Stimulated activated effector memory CD8-positive, alpha-beta T cell treated with anti-CD3 and anti-CD28 coated beads, Interleukin-12 subunit alpha, Interleukin-12 subunit beta, amount 100 ng/mL, for 72 hours (primary cell): ENCODE results near the gene RUNX1.

Experiments used
- ATAC-seq: fragments of 150-1000 bp; cut with Tn5 transposase; 2 replicates; pipeline ENCODE4 v1.10.0; 2021
- DNase-seq, 2 donors: peaks; one replicate each; pipeline ENCODE4 v3.0.0; 2021 to 2022; ENCODE audit warnings: low spot score in 2 of 2
- H3K27ac Mint-ChIP-seq: one replicate; pipeline ENCODE4 v1.8.0; 2022; ENCODE audit warnings: mild to moderate bottlenecking, mixed read lengths
- H3K36me3 Mint-ChIP-seq: one replicate; pipeline ENCODE4 v1.8.0; 2022; ENCODE audit warnings: mild to moderate bottlenecking, mixed read lengths
- H3K4me1 Mint-ChIP-seq: one replicate; pipeline ENCODE4 v1.8.0; 2022; ENCODE audit warnings: mixed read lengths
- H3K4me3 Mint-ChIP-seq: one replicate; pipeline ENCODE4 v1.8.0; 2022; ENCODE audit warnings: mild to moderate bottlenecking, mixed read lengths
- H3K9me3 Mint-ChIP-seq: one replicate; pipeline ENCODE4 v1.8.0; 2022; ENCODE audit warnings: mixed read lengths

Gene RUNX1

DNA sequence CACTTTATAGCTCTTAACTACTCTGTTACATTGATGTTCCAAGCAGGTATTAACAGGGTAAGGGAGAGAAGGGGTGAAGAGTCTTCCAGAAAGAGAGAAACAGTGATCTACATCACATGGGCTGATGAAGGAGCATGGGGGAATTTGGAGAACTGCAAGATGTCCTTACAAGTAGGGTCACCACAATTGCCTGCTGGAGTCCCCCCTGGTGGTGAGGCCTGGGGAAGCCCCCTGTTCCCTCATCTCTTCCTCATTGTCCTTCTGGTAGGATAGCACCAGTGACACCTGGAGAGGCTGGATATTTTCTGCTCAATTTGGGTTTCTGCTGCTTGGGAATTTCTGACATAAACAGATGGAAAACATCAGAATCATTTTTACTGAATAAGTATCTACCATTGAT, 126.6 kb downstream of the RUNX1 start:
- ATAC-seq (no peak), DNase-seq (no peak)
- H3K4me3 Mint-ChIP-seq = no peak overlapping the region
- H3K4me1 Mint-ChIP-seq = peaks cover 58% of the 10 kb centered on the region
- H3K27ac Mint-ChIP-seq = peak overlapping the region; percentile 40
- H3K9me3 Mint-ChIP-seq = peaks cover 7% of the 10 kb centered on the region
- H3K36me3 Mint-ChIP-seq = peaks cover 6% of the 10 kb centered on the region

DNA sequence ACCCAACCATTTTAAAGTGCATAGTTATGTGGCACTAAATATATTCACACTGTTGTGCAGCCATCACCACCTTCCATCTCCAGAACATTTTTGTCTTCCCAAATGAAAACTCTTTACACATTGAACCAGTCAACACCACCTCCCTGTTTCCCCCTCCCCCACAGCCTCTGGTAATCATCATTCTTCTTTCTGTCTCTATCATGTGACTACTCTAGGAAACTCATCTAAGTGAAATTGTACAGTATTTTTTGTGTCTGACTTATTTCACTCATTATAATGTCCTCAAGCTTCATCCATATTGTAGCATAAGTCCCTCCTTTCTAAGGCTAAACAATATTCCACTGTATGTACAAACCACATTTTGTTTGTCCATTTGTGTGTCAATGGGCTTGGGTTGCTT, 128.0 kb downstream of the RUNX1 start:
- no peak overlapping the region for H3K4me3 Mint-ChIP-seq
- peaks cover 6% of the 10 kb centered on the region for H3K36me3 Mint-ChIP-seq
- ATAC-seq (no peak), DNase-seq (no peak)
- H3K4me1 Mint-ChIP-seq = peaks cover 59% of the 10 kb centered on the region
- H3K9me3 Mint-ChIP-seq = peaks cover 7% of the 10 kb centered on the region
- H3K27ac Mint-ChIP-seq = no peak overlapping the region

GRCh38 chr21:34919406-34919805, 129.7 kb downstream of the RUNX1 start:
- DNase-seq (no peak), ATAC-seq (no peak)
- no peak overlapping the region for H3K4me3 Mint-ChIP-seq
- H3K4me1 Mint-ChIP-seq = peaks cover 50% of the 10 kb centered on the region
- H3K9me3 Mint-ChIP-seq = peaks cover 7% of the 10 kb centered on the region
- peak overlapping the region; percentile 27 for H3K27ac Mint-ChIP-seq
- H3K36me3 Mint-ChIP-seq = no peaks in the 10 kb centered on the region

GRCh38 chr21:34916446-34916845, 132.7 kb downstream of the RUNX1 start:
- Mint-ChIP-seq H3K9me3 (no peaks in the 10 kb centered on the region), H3K4me3 (no peak overlapping the region), H3K27ac (no peak overlapping the region), H3K4me1 (peaks cover 46% of the 10 kb centered on the region), H3K36me3 (no peaks in the 10 kb centered on the region)
- ATAC-seq (no peak), DNase-seq (no peak)

DNA sequence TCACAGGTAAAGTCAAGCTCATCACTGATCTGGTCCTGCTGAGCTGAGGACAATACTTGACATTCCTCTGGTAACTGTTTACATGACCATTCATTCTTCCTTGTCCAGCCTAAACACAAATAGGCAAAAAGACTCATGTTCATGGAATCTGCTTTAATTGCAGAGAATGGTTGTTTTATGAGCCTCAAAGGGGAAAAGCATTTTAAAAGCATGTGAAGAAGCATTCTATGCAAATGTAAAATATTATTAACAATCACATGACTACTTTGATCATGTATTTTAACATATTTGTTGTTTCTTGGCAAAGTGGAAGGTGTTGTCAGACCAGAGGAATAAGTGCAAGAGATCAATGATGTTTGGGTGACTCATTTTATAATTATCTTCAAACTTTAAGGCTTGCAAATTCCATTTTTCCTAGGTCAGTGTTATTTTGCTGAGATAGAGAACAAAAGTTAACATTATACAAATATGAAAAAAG, 133.7 kb downstream of the RUNX1 start:
- Mint-ChIP-seq H3K27ac (no peak overlapping the region), H3K4me3 (no peak overlapping the region), H3K4me1 (peaks cover 48% of the 10 kb centered on the region), H3K36me3 (no peaks in the 10 kb centered on the region), H3K9me3 (no peaks in the 10 kb centered on the region)
- DNase-seq = no peak
- ATAC-seq = no peak

- H3K36me3 Mint-ChIP-seq = no peaks in the 10 kb centered on the region
- no peak for DNase-seq
- H3K9me3 Mint-ChIP-seq = no peaks in the 10 kb centered on the region
- no peak for ATAC-seq
- H3K4me3 Mint-ChIP-seq = no peak overlapping the region
- H3K27ac Mint-ChIP-seq = no peak overlapping the region
- H3K4me1 Mint-ChIP-seq = peaks cover 60% of the 10 kb centered on the region
Measured at GRCh38 chr21:34914239-34914638, 134.9 kb downstream of the RUNX1 start.

DNA sequence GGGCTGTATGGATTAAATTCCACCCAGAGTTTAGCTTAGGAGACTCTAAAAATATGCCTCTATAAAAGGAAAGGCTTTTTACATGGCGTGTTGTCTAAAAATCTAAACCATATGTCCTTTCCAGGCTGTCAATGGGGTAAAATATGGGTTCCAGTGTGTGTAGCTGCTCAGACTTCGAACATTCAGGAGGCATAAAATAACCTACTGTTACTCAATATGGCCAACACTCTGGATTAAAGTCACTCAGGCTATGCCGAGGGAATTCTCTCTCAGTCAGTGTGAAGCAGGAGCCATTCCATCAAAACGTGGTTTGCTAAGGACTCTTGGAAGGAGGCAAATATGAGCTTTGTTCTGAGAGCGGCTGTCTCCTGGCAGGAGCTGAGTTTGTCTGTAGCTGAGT, 135.3 kb downstream of the RUNX1 start:
- DNase-seq = no peak
- Mint-ChIP-seq H3K36me3 (no peaks in the 10 kb centered on the region), H3K9me3 (no peaks in the 10 kb centered on the region), H3K4me3 (no peak overlapping the region), H3K27ac (no peak overlapping the region), H3K4me1 (peaks cover 64% of the 10 kb centered on the region)
- no peak for ATAC-seq

GRCh38 chr21:34912022-34912945, 136.8 kb downstream of the RUNX1 start:
- Mint-ChIP-seq H3K27ac (peak overlapping the region; percentile 75), H3K4me1 (peaks cover 75% of the 10 kb centered on the region), H3K36me3 (no peaks in the 10 kb centered on the region), H3K9me3 (no peaks in the 10 kb centered on the region), H3K4me3 (no peak overlapping the region)
- ATAC-seq = peak; percentile 16
- no peak for DNase-seq

GRCh38 chr21:34911360-34911759, 137.7 kb downstream of the RUNX1 start:
- ATAC-seq = no peak
- Mint-ChIP-seq H3K36me3 (no peaks in the 10 kb centered on the region), H3K27ac (peak overlapping the region; percentile 75), H3K9me3 (no peaks in the 10 kb centered on the region), H3K4me3 (no peak overlapping the region), H3K4me1 (peaks cover 69% of the 10 kb centered on the region)
- DNase-seq = no peak

DNA sequence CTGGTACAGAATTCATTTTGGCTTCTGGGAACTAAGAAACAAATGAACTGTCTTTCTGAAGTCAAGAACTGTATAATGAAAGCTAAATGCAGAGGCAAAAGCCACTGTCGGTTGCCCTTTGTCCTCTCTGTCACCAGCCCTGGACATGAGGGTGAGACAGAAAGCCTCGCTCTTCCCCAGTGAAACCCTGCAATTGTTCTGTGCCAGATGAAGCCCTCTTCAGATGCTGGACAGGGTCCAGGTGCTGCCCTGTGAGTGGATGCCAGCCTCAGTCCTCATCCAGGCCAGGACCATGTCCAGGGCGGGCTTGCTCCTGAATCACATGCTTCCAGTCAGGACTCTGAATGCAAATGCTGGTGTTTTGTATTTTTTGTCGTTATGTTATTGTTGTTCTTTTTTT, 138.7 kb downstream of the RUNX1 start:
- Mint-ChIP-seq H3K9me3 (no peaks in the 10 kb centered on the region), H3K27ac (peak overlapping the region; percentile 75), H3K36me3 (no peaks in the 10 kb centered on the region), H3K4me1 (peaks cover 74% of the 10 kb centered on the region), H3K4me3 (no peak overlapping the region)
- no peak for ATAC-seq
- no peak for DNase-seq

GRCh38 chr21:34909492-34910292, 139.4 kb downstream of the RUNX1 start:
- DNase-seq (no peak), ATAC-seq (no peak)
- Mint-ChIP-seq H3K27ac (peak overlapping the region; percentile 75), H3K4me3 (no peak overlapping the region), H3K4me1 (peaks cover 78% of the 10 kb centered on the region), H3K36me3 (no peaks in the 10 kb centered on the region), H3K9me3 (no peaks in the 10 kb centered on the region)

DNA sequence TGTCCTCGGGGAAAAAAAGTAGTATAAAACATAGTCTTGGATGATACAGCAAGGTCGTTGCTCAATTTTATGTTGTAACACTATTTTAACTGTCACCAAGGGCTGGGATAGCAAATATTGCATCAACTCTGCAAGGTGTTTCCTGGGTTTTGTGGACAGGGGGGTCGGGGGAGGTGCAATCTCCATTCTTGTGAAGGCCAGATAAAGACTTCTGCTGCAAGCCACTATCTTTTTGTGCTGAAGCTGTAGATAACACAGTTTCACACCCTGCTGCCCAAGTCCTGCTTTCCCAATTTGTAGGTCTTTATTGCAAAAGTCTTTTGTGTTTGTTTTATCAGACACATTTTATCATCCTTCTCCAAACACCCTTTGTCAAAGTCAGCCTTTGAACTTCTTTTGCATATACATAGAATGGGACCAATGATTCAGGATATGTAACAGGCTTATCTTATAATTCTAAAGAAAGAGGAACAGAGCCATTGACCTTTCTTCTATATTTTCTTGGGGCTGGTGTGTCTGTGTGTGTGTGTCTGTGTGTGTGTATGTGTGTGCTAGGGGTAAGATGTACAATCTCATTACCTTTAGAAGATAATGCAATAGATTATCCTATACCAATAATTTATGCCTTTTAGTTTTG, 140.6 kb downstream of the RUNX1 start:
- DNase-seq = no peak
- H3K4me3 Mint-ChIP-seq = no peak overlapping the region
- H3K36me3 Mint-ChIP-seq = no peaks in the 10 kb centered on the region
- peak overlapping the region; percentile 7 for H3K27ac Mint-ChIP-seq
- peaks cover 70% of the 10 kb centered on the region for H3K4me1 Mint-ChIP-seq
- no peak for ATAC-seq
- no peaks in the 10 kb centered on the region for H3K9me3 Mint-ChIP-seq

DNA sequence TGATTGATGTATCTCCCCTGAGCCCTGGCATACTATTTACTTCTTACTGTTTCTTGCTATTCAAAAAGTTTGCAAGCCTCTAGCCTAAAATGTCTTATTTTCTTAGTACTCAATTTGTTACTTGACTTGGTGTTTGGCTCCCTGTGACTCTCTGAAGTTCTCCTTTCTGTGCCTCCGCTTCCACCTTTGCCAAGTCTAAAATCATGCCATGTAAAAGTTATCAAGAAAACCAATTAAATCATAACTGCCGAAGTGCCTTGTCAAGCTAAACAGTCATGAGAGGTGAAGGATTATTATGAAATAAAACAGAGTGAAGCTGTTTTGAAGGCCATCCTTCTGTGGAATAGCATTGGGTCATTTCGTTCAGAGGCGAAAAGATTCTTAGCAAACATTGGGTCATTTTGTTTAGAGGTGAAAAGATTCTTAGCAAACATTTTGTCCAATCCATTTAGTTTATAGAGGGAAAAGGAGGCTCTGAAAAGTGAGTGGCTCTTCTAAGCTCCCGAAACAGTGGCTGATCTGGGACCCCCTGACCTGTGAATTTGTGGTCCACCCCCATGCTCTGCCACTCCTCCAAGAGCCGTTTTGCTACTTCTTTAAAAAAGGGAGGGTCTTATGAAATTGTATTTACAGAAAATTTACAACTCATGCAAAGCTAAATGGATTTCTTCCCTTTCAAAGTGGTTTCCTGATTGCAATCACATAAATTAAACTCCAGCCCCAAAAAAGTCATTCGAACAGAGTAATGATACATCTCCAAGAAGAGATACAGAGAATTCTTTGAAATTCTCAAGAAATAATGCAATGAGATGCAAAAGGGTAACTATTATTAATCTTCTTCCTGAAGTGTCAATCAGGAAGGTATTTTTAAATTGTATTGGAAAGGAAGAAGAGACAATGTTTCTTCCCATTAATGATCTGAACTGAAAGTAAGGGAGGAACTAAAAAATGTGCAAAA, 141.4 kb downstream of the RUNX1 start:
- H3K9me3 Mint-ChIP-seq = no peaks in the 10 kb centered on the region
- H3K27ac Mint-ChIP-seq = no peak overlapping the region
- no peak for DNase-seq
- H3K4me1 Mint-ChIP-seq = peaks cover 68% of the 10 kb centered on the region
- H3K36me3 Mint-ChIP-seq = no peaks in the 10 kb centered on the region
- H3K4me3 Mint-ChIP-seq = no peak overlapping the region
- ATAC-seq = no peak

GRCh38 chr21:34906401-34906800, 142.7 kb downstream of the RUNX1 start:
- peak overlapping the region; percentile 12 for H3K27ac Mint-ChIP-seq
- ATAC-seq (no peak), DNase-seq (no peak)
- H3K4me3 Mint-ChIP-seq = no peak overlapping the region
- H3K9me3 Mint-ChIP-seq = no peaks in the 10 kb centered on the region
- peaks cover 55% of the 10 kb centered on the region for H3K4me1 Mint-ChIP-seq
- no peaks in the 10 kb centered on the region for H3K36me3 Mint-ChIP-seq
